Measurements from ENCODE around the gene APLP2.

DNA sequence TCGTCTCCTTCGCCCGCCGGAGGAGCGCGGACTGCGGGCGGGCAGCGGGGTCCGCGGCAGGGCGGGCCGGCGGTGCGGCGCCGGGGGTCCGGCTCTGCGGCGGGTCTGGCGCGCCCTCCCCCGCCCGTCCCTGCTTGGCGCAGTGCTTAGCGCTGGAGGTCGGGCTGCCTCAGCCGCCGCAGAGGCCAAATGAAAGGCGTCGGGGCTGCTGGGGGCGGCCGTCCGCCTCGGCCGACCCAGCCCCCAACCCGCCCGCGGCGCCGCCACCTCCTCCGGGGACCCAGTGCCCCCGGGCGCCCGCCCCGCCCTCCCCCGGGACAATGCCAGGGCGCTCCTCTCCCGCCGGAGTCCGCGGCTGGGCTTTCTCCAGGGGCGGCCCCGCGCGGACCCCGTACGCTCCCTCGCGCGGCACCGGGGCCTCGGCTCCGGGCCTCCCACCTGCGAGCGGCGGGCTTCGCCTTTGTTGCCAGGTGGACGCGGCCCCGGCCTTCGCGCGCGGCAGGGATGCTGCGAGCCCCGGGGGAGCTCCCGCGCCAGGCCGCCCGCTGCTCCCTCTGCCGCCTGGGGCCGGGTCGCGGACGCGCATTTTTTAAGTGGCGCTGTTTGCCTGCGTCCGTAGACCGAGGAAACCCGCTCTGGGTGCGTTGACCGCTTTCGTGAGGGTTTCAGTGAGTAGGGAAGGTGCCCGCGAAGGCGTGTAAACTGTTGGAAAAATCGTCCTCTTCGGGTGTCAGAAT lies 583 bp downstream of the APLP2 start:
- TF ChIP-seq POLR2AphosphoS5 (IDR thresholded peaks at IDR 0.05), result peak in 2 of 3 donors; percentile 29 to 46
- TF ChIP-seq, protein P1, sequence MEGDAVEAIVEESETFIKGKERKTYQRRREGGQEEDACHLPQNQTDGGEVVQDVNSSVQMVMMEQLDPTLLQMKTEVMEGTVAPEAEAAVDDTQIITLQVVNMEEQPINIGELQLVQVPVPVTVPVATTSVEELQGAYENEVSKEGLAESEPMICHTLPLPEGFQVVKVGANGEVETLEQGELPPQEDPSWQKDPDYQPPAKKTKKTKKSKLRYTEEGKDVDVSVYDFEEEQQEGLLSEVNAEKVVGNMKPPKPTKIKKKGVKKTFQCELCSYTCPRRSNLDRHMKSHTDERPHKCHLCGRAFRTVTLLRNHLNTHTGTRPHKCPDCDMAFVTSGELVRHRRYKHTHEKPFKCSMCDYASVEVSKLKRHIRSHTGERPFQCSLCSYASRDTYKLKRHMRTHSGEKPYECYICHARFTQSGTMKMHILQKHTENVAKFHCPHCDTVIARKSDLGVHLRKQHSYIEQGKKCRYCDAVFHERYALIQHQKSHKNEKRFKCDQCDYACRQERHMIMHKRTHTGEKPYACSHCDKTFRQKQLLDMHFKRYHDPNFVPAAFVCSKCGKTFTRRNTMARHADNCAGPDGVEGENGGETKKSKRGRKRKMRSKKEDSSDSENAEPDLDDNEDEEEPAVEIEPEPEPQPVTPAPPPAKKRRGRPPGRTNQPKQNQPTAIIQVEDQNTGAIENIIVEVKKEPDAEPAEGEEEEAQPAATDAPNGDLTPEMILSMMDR (IDR thresholded peaks at IDR 0.05 in 8 of 11, conservative IDR thresholded peaks at IDR 0.05 in 3 of 11), result peak in 1 of 11 experiments; percentile 24
- no peak for TF ChIP-seq POLR2A (IDR thresholded peaks at IDR 0.05)
